ENCODE results near the gene RNF152. TPM values are rescaled to one million over a fixed set of nuclear protein-coding genes. Genes with fewer than 3 reads are reported as not detected.
"Not testable (repeated sequence)": the region's sequence is repeated elsewhere in the genome, so short reads cannot be mapped to it uniquely, and the experiment has no call there.

Gene RNF152
- total RNA-seq, 1 donor from 2014 or later, result 45.7 TPM

- TF ChIP-seq POLR2AphosphoS5 (IDR thresholded peaks at IDR 0.05; ENCODE audit: insufficient read depth in 1 of 2, low read depth in 1 of 2) (no peak), POLR2A (IDR thresholded peaks at IDR 0.05) (no peak), CTCF (IDR thresholded peaks at IDR 0.05) (no peak)
- Histone ChIP-seq H3K27ac (no peak overlapping the region), H3K4me1 (no peaks in the 10 kb centered on the region), H3K27me3 (no peaks in the 10 kb centered on the region), H3K4me3 (no peak overlapping the region), H3K9me3 (no peaks in the 10 kb centered on the region), H3K36me3 (no peaks in the 10 kb centered on the region)
- intact Hi-C loops (cut with DNase I), result no loop called here
- DNase-seq (ENCODE audit: extremely low spot score in 2 of 2), result no peak
Observed at GRCh38 chr18:61791031-61791430, 101.8 kb downstream of the RNF152 start.

GRCh38 chr18:61787011-61787670 lies 105.7 kb downstream of the RNF152 start:
- H3K9me3 ChIP-seq; DNase-seq (ENCODE audit: extremely low spot score in 2 of 2); H3K36me3 ChIP-seq; H3K27ac ChIP-seq; intact Hi-C loops (cut with DNase I); H3K4me1 ChIP-seq; H3K4me3 ChIP-seq; H3K27me3 ChIP-seq: not testable (repeated sequence)

- no peaks in the 10 kb centered on the region for H3K27me3 ChIP-seq
- H3K9me3 ChIP-seq, result no peaks in the 10 kb centered on the region
- DNase-seq (ENCODE audit: extremely low spot score in 2 of 2), result no peak
- H3K4me1 ChIP-seq, result no peaks in the 10 kb centered on the region
- H3K36me3 ChIP-seq, result no peaks in the 10 kb centered on the region
- TF ChIP-seq CTCF (IDR thresholded peaks at IDR 0.05) (no peak), POLR2A (IDR thresholded peaks at IDR 0.05) (no peak), POLR2AphosphoS5 (IDR thresholded peaks at IDR 0.05; ENCODE audit: insufficient read depth in 1 of 2, low read depth in 1 of 2) (no peak)
- no peak overlapping the region for H3K4me3 ChIP-seq
- no peak overlapping the region for H3K27ac ChIP-seq
- intact Hi-C loops (cut with DNase I), result no loop called here
Observed at GRCh38 chr18:61785588-61785987, 107.2 kb downstream of the RNF152 start.

GRCh38 chr18:61784834-61785233 lies 108.0 kb downstream of the RNF152 start:
- no peaks in the 10 kb centered on the region for H3K9me3 ChIP-seq
- no peak for TF ChIP-seq CTCF (IDR thresholded peaks at IDR 0.05)
- TF ChIP-seq POLR2A (IDR thresholded peaks at IDR 0.05), result no peak
- TF ChIP-seq POLR2AphosphoS5 (IDR thresholded peaks at IDR 0.05; ENCODE audit: insufficient read depth in 1 of 2, low read depth in 1 of 2), result no peak
- H3K4me1 ChIP-seq, result no peaks in the 10 kb centered on the region
- no peaks in the 10 kb centered on the region for H3K27me3 ChIP-seq
- intact Hi-C loops (cut with DNase I), result no loop called here
- DNase-seq (ENCODE audit: extremely low spot score in 2 of 2), result no peak
- no peak overlapping the region for H3K4me3 ChIP-seq
- H3K36me3 ChIP-seq, result no peaks in the 10 kb centered on the region
- no peak overlapping the region for H3K27ac ChIP-seq

- Histone ChIP-seq H3K27me3 (no peaks in the 10 kb centered on the region), H3K36me3 (no peaks in the 10 kb centered on the region), H3K4me3 (no peak overlapping the region), H3K9me3 (no peaks in the 10 kb centered on the region), H3K4me1 (no peaks in the 10 kb centered on the region), H3K27ac (no peak overlapping the region)
- intact Hi-C loops (cut with DNase I), result no loop called here
- TF ChIP-seq CTCF (IDR thresholded peaks at IDR 0.05) (no peak), POLR2AphosphoS5 (IDR thresholded peaks at IDR 0.05; ENCODE audit: insufficient read depth in 1 of 2, low read depth in 1 of 2) (no peak), POLR2A (IDR thresholded peaks at IDR 0.05) (no peak)
- DNase-seq (ENCODE audit: extremely low spot score in 2 of 2), result no peak
Observed at GRCh38 chr18:61782545-61782944, 110.3 kb downstream of the RNF152 start.

- H3K27ac ChIP-seq; H3K36me3 ChIP-seq; H3K4me3 ChIP-seq; DNase-seq (ENCODE audit: extremely low spot score in 2 of 2); intact Hi-C loops (cut with DNase I); H3K4me1 ChIP-seq; H3K27me3 ChIP-seq; H3K9me3 ChIP-seq: not testable (repeated sequence)
Observed at GRCh38 chr18:61776201-61776600, 116.6 kb downstream of the RNF152 start.
